ENCODE results near the gene DNAI2. TPM values are rescaled to one million over a fixed set of nuclear protein-coding genes. Genes with fewer than 3 reads are reported as not detected.

DNAI2 gene
- total RNA-seq, 6 experiments from 2014 or later: not detected

DNA sequence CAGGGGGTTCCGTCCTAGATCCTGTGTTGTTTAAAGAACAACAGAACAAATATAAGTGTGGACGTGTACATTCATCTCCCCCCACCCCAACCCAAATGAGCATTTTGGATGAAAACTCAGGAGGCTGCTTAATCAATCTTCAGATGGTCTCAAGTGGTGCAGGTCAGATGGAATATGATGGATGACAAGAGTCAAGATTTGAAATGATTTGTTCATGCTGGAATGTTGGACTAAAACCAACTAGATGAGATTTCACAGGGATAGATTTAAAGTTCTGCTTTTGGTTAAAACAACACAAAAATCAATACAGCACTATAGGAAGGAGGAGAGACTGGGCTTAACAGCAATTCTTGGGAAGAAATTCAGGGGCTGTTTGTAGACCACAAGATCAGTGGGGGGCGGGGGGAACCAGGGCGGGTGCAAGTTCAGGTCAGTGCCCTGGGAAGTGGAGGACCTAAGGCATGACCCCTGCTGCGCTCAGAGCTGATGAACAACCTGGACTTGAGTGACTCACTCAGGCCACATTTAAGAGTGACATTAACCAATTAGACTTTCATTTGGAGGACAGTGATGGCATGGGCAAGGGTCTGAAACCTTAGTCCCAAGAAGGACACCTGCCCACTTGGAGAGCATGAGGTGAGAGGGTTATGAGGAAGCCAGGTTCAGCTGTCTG lies 45.6 kb upstream of the DNAI2 start:
- no peak for DNase-seq
- Histone ChIP-seq H3K4me3 (no peak overlapping the region), H3K36me3 (no peaks in the 10 kb centered on the region), H3K27me3 (no peaks in the 10 kb centered on the region), H3K9me3 (no peaks in the 10 kb centered on the region), H3K4me1 (no peaks in the 10 kb centered on the region), H3K27ac (no peak overlapping the region)
- intact Hi-C loops (cut with DNase I): no loop called here
- TF ChIP-seq CTCF (IDR thresholded peaks at IDR 0.05): no peak
- TF ChIP-seq POLR2A (IDR thresholded peaks at IDR 0.05): no peak
- ATAC-seq: no peak
- 53% methylated on average over 4 of the region's 5 CpGs for WGBS (ENCODE audit: insufficient coverage, low coverage, low lambda C conversion rate, missing lambda C conversion rate)

DNA sequence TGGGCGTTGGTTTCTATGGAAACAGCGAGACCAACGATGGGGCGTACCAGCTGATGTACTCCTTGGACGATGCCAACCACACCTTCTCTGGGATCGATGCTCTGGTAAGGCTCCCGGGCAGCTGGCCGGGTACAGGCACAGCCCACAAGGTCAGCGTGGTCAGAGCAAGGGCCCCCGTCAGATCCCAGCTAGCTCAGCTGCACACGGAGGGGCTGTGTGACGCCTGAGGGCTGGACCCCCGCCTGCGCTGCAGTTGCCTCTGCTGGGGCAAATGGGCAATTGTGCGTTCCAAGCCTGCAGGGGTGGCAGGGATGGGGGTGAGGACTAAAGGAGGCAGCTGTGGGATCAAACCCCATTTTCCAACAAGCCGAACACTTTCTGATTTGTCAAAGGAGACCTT lies 43.1 kb upstream of the DNAI2 start:
- Histone ChIP-seq H3K36me3 (no peaks in the 10 kb centered on the region), H3K4me1 (no peaks in the 10 kb centered on the region), H3K4me3 (no peak overlapping the region), H3K9me3 (no peaks in the 10 kb centered on the region), H3K27me3 (no peaks in the 10 kb centered on the region), H3K27ac (no peak overlapping the region)
- DNase-seq (no peak), ATAC-seq (no peak)
- intact Hi-C loops (cut with DNase I): no loop called here
- no peak for TF ChIP-seq CTCF (IDR thresholded peaks at IDR 0.05)
- no peak for TF ChIP-seq POLR2A (IDR thresholded peaks at IDR 0.05)
- 61% methylated on average over 4 of the region's 16 CpGs for WGBS (ENCODE audit: insufficient coverage, low coverage, low lambda C conversion rate, missing lambda C conversion rate)

GRCh38 chr17:74231928-74232907 lies 41.8 kb upstream of the DNAI2 start:
- no peaks in the 10 kb centered on the region for H3K27me3 ChIP-seq
- ATAC-seq (peak in 2 of 4 donors; percentile 23 to 29), DNase-seq (no peak)
- no peaks in the 10 kb centered on the region for H3K9me3 ChIP-seq
- no peak overlapping the region for H3K27ac ChIP-seq
- TF ChIP-seq POLR2A (IDR thresholded peaks at IDR 0.05) (no peak), CTCF (IDR thresholded peaks at IDR 0.05) (no peak)
- 82% methylated on average over 6 of the region's 17 CpGs for WGBS (ENCODE audit: insufficient coverage, low coverage, low lambda C conversion rate, missing lambda C conversion rate)
- no peaks in the 10 kb centered on the region for H3K36me3 ChIP-seq
- H3K4me1 ChIP-seq: no peaks in the 10 kb centered on the region
- H3K4me3 ChIP-seq: no peak overlapping the region
- intact Hi-C loops (cut with DNase I): no loop called here

DNA sequence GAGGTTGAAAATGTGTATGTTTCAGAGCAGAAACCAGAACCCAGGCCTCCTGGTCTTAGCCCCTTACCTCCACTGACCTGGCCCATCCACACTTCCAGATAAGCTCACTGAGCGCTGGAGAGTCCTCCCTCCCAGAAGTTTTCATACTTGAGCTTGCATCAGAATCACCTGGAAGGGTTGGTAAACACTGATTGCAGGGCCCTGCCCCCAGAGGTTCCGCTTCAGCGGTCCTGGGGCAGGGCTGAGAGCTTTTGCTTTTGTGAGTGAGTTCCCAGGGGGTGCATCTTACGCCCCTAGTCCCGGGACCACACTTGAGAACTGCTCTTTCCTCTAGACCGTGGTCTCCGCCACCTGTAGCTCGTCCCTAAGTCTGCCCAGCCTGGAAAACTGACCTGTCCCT lies 40.1 kb upstream of the DNAI2 start:
- ATAC-seq: no peak
- no peaks in the 10 kb centered on the region for H3K9me3 ChIP-seq
- TF ChIP-seq POLR2A (IDR thresholded peaks at IDR 0.05) (no peak), CTCF (IDR thresholded peaks at IDR 0.05) (no peak)
- H3K4me3 ChIP-seq: no peak overlapping the region
- H3K36me3 ChIP-seq: no peaks in the 10 kb centered on the region
- no peaks in the 10 kb centered on the region for H3K4me1 ChIP-seq
- H3K27ac ChIP-seq: no peak overlapping the region
- DNase-seq: no peak
- intact Hi-C loops (cut with DNase I): no loop called here
- no peaks in the 10 kb centered on the region for H3K27me3 ChIP-seq
- no CpG with 5 or more reads among the region's 8 CpGs for WGBS (ENCODE audit: insufficient coverage, low coverage, low lambda C conversion rate, missing lambda C conversion rate)
